ENCODE measurements around the gene PPP1R9B. TPM values are rescaled to one million over a fixed set of nuclear protein-coding genes. Genes with fewer than 3 reads are reported as not detected.

PPP1R9B gene
- total RNA-seq, 2 donors from 2014 or later = 36.2 to 79.7 TPM

DNA sequence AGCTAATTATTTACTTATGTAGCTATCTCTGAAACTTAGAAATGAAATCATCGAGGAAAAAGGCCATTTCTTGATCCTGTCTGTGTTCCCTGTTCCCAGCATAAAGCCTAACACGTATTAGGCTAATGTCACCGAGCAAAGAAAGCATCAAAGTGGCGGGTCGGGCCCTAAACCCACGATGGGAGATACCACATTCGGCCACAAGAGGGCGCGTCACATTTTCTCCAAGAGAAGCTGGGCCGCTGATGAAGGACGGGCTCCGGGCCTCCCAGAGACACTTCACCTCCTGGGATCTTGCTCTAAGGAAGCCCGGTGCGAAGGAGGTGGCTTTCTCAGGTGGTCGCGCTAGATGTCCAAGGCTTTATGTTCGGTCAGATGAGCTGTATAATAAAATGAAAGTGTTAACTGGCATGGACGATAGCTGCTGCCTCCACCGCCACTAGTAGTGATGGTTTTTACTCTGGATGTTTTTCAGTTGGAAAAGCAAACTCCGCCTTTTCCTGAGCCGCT, 56.2 kb downstream of the PPP1R9B start:
- H3K9me3 ChIP-seq = no peaks in the 10 kb centered on the region
- peak; percentile 91 for DNase-seq (ENCODE audit: low spot score)
- peaks cover 4% of the 10 kb centered on the region for H3K4me1 ChIP-seq (replicated peaks)
- peak overlapping the region; percentile 63 to 67 for H3K27ac ChIP-seq
- TF ChIP-seq, protein P1, sequence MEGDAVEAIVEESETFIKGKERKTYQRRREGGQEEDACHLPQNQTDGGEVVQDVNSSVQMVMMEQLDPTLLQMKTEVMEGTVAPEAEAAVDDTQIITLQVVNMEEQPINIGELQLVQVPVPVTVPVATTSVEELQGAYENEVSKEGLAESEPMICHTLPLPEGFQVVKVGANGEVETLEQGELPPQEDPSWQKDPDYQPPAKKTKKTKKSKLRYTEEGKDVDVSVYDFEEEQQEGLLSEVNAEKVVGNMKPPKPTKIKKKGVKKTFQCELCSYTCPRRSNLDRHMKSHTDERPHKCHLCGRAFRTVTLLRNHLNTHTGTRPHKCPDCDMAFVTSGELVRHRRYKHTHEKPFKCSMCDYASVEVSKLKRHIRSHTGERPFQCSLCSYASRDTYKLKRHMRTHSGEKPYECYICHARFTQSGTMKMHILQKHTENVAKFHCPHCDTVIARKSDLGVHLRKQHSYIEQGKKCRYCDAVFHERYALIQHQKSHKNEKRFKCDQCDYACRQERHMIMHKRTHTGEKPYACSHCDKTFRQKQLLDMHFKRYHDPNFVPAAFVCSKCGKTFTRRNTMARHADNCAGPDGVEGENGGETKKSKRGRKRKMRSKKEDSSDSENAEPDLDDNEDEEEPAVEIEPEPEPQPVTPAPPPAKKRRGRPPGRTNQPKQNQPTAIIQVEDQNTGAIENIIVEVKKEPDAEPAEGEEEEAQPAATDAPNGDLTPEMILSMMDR (IDR thresholded peaks at IDR 0.05) = peak; percentile 89 to 97 (median 94)
- TF ChIP-seq POLR2A (IDR thresholded peaks at IDR 0.05) (no peak), POLR2AphosphoS5 (IDR thresholded peaks at IDR 0.05) (peak; percentile 70)
- H3K36me3 ChIP-seq = peaks cover 0 to under 1% of the 10 kb centered on the region in 2 donors
- H3K27me3 ChIP-seq (replicated peaks; ENCODE audit: insufficient read depth) = no peaks in the 10 kb centered on the region
- peak overlapping the region; percentile 76 to 80 for H3K4me3 ChIP-seq
- under 1% methylated on average over 21 of the region's 21 CpGs for WGBS
- intact Hi-C loops (cut with DNase I) = loop anchor here (2.0 to 10.0 kb wide), 2 partner anchors 61 to 203 kb away; partner anchors contain the start of gene PPP1R9B

GRCh38 chr17:50093807-50094206, 56.7 kb downstream of the PPP1R9B start:
- DNase-seq (ENCODE audit: low spot score) = no peak
- Histone ChIP-seq H3K36me3 (peaks cover 0 to 6% of the 10 kb centered on the region in 2 donors), H3K9me3 (no peaks in the 10 kb centered on the region), H3K4me3 (no peak overlapping the region), H3K27ac (peak overlapping the region in 1 of 2 donors; percentile 63), H3K4me1 (replicated peaks) (peaks cover 4% of the 10 kb centered on the region), H3K27me3 (replicated peaks; ENCODE audit: insufficient read depth) (no peaks in the 10 kb centered on the region)
- WGBS = 21% methylated on average over 3 of the region's 3 CpGs
- intact Hi-C loops (cut with DNase I) = loop anchor here (2.0 to 10.0 kb wide), 2 partner anchors 61 to 203 kb away; partner anchors contain the start of gene PPP1R9B
- TF ChIP-seq, protein P1 (IDR thresholded peaks at IDR 0.05) = no peak
- TF ChIP-seq POLR2AphosphoS5 (IDR thresholded peaks at IDR 0.05) (no peak), POLR2A (IDR thresholded peaks at IDR 0.05) (no peak)

- no peaks in the 10 kb centered on the region for H3K9me3 ChIP-seq
- intact Hi-C loops (cut with DNase I) = loop anchor here (10.0 kb wide), 1 partner anchor 62 kb away; the partner anchor contains the start of gene PPP1R9B
- H3K4me3 ChIP-seq = no peak overlapping the region
- TF ChIP-seq POLR2AphosphoS5 (IDR thresholded peaks at IDR 0.05) (no peak), POLR2A (IDR thresholded peaks at IDR 0.05) (no peak)
- TF ChIP-seq, protein P1 (IDR thresholded peaks at IDR 0.05) = no peak
- 86% methylated on average over 3 of the region's 3 CpGs for WGBS
- H3K4me1 ChIP-seq (replicated peaks) = peaks cover 4% of the 10 kb centered on the region
- no peak overlapping the region for H3K27ac ChIP-seq
- no peak for DNase-seq (ENCODE audit: low spot score)
- H3K27me3 ChIP-seq (replicated peaks; ENCODE audit: insufficient read depth) = no peaks in the 10 kb centered on the region
- peaks cover 0 to 6% of the 10 kb centered on the region in 2 donors for H3K36me3 ChIP-seq
Observed at GRCh38 chr17:50093246-50093645, 57.2 kb downstream of the PPP1R9B start.

DNA sequence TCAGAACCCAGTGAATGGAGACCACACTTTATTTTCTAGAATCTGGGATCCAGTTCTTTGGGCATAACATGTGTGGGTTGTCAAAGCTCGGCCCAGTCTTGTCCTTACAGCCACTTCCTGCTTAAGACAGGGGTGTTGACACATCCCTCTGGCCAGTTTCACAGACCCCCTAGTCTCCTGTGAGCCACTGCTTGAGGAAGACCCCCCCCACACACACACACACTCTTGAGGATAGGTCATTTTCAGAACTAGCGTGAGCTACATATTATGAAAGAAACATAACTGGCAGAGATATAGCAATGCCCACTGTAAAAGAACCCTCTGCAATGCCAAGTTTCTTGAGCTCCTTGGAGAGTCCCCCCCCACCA, 58.6 kb downstream of the PPP1R9B start:
- DNase-seq (ENCODE audit: low spot score) = no peak
- Histone ChIP-seq H3K4me1 (replicated peaks) (peaks cover 4% of the 10 kb centered on the region), H3K4me3 (no peak overlapping the region), H3K36me3 (peaks cover 0 to 6% of the 10 kb centered on the region in 2 donors), H3K9me3 (no peaks in the 10 kb centered on the region), H3K27ac (no peak overlapping the region), H3K27me3 (replicated peaks; ENCODE audit: insufficient read depth) (no peaks in the 10 kb centered on the region)
- TF ChIP-seq, protein P1 (IDR thresholded peaks at IDR 0.05) = no peak
- TF ChIP-seq POLR2A (IDR thresholded peaks at IDR 0.05) = no peak
- no peak for TF ChIP-seq POLR2AphosphoS5 (IDR thresholded peaks at IDR 0.05)
- intact Hi-C loops (cut with DNase I) = loop anchor here (10.0 kb wide), 1 partner anchor 63 kb away; the partner anchor contains the start of gene PPP1R9B
- 81% methylated on average over 2 of the region's 2 CpGs for WGBS

All from prostate gland (tissue), 2 donors.